ENCODE measurements around the gene ARID1B. TPM values are rescaled to one million over a fixed set of nuclear protein-coding genes. Genes with fewer than 3 reads are reported as not detected.

Gene ARID1B
- total RNA-seq, 2 experiments from 2014 or later: 36.9 to 38.9 TPM

GRCh38 chr6:157104803-157105202, 327.6 kb downstream of the ARID1B start:
- Mint-ChIP-seq H3K36me3 (ENCODE audit: low read depth) (peaks cover 3% of the 10 kb centered on the region), H3K27me3 (no peaks in the 10 kb centered on the region), H3K27ac (no peak overlapping the region), H3K9me3 (no peaks in the 10 kb centered on the region), H3K4me3 (no peak overlapping the region), H3K4me1 (ENCODE audit: low read depth) (peaks cover 46% of the 10 kb centered on the region)
- TF ChIP-seq, protein P1, sequence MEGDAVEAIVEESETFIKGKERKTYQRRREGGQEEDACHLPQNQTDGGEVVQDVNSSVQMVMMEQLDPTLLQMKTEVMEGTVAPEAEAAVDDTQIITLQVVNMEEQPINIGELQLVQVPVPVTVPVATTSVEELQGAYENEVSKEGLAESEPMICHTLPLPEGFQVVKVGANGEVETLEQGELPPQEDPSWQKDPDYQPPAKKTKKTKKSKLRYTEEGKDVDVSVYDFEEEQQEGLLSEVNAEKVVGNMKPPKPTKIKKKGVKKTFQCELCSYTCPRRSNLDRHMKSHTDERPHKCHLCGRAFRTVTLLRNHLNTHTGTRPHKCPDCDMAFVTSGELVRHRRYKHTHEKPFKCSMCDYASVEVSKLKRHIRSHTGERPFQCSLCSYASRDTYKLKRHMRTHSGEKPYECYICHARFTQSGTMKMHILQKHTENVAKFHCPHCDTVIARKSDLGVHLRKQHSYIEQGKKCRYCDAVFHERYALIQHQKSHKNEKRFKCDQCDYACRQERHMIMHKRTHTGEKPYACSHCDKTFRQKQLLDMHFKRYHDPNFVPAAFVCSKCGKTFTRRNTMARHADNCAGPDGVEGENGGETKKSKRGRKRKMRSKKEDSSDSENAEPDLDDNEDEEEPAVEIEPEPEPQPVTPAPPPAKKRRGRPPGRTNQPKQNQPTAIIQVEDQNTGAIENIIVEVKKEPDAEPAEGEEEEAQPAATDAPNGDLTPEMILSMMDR (IDR thresholded peaks at IDR 0.05): no peak
- CTCF ChIA-PET: interaction anchor here (1.2 to 1.3 kb wide), 2 partner anchors 19 to 70 kb away, joined by 3 to 4 read pairs; no protein-coding TSS in a partner anchor
- DNase-seq (no peak), ATAC-seq (no peak)
- intact Hi-C loops (cut with micrococcal nuclease): loop anchor here (5.0 kb wide), 1 partner anchor 38 kb away; no protein-coding TSS in a partner anchor
- POLR2A ChIA-PET: no interaction called here

DNA sequence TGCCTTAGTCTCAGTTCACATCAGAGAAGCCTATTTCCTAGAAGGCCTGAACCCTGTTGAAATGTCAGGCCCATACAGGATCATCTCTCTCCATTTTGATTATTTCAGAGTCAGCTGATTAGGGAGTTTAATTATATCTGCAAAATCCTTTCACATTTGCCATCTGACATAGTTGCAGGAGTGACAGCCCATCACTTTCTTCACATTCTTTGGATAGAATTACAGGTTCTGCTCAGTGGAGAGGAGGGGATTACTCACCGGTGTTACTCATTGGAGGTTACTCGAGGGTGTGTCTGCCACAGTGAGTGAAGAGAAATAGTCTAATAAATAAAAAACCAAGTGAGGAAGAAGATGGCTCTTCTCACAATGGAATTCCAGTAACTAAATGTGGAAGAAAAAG, 329.3 kb downstream of the ARID1B start:
- H3K4me3 Mint-ChIP-seq: no peak overlapping the region
- ChIA-PET CTCF (interaction anchor here (3.8 kb wide), 1 partner anchor 72 kb away, joined by 12 read pairs; no protein-coding TSS in a partner anchor), POLR2A (no interaction called here)
- H3K4me1 Mint-ChIP-seq (ENCODE audit: low read depth): peaks cover 29% of the 10 kb centered on the region
- H3K36me3 Mint-ChIP-seq (ENCODE audit: low read depth): peaks cover 11% of the 10 kb centered on the region
- no peaks in the 10 kb centered on the region for H3K27me3 Mint-ChIP-seq
- H3K27ac Mint-ChIP-seq: peak overlapping the region; percentile 50
- TF ChIP-seq, protein P1 (IDR thresholded peaks at IDR 0.05): no peak
- ATAC-seq (peak; percentile 67), DNase-seq (peak; percentile 33)
- H3K9me3 Mint-ChIP-seq: no peaks in the 10 kb centered on the region
- intact Hi-C loops (cut with micrococcal nuclease): loop anchor here (5.0 kb wide), 1 partner anchor 39 kb away; no protein-coding TSS in a partner anchor

- peak overlapping the region; percentile 67 for H3K27ac Mint-ChIP-seq
- POLR2A ChIA-PET: interaction anchor here (0.9 to 1.3 kb wide), 2 partner anchors 17 to 21 kb away, joined by 3 to 4 read pairs; no protein-coding TSS in a partner anchor
- H3K9me3 Mint-ChIP-seq: no peaks in the 10 kb centered on the region
- intact Hi-C loops (cut with micrococcal nuclease): loop anchor here (5.0 kb wide), 1 partner anchor 40 kb away; no protein-coding TSS in a partner anchor
- H3K4me1 Mint-ChIP-seq (ENCODE audit: low read depth): peaks cover 27% of the 10 kb centered on the region
- no peak for ATAC-seq
- no peaks in the 10 kb centered on the region for H3K27me3 Mint-ChIP-seq
- peaks cover 16% of the 10 kb centered on the region for H3K36me3 Mint-ChIP-seq (ENCODE audit: low read depth)
- DNase-seq: no peak
- TF ChIP-seq, protein P1 (IDR thresholded peaks at IDR 0.05): no peak
- H3K4me3 Mint-ChIP-seq: no peak overlapping the region
- CTCF ChIA-PET: interaction anchor here (1.2 to 3.8 kb wide), 3 partner anchors 45 to 77 kb away, joined by 3 to 12 read pairs (median 3); no protein-coding TSS in a partner anchor
Observed at GRCh38 chr6:157107571-157107914, 330.4 kb downstream of the ARID1B start.

GRCh38 chr6:157107915-157108651, 330.9 kb downstream of the ARID1B start:
- ChIA-PET CTCF (interaction anchor here (1.2 to 3.8 kb wide), 4 partner anchors 9 to 76 kb away, joined by 3 to 12 read pairs (median 4); no protein-coding TSS in a partner anchor), POLR2A (interaction anchor here (0.9 to 1.3 kb wide), 3 partner anchors 18 to 23 kb away, joined by 3 to 4 read pairs (median 3); no protein-coding TSS in a partner anchor)
- no peaks in the 10 kb centered on the region for H3K9me3 Mint-ChIP-seq
- peak; percentile 90 for ATAC-seq
- peaks cover 16% of the 10 kb centered on the region for H3K36me3 Mint-ChIP-seq (ENCODE audit: low read depth)
- TF ChIP-seq, protein P1 (IDR thresholded peaks at IDR 0.05): no peak
- peak overlapping the region; percentile 67 for H3K27ac Mint-ChIP-seq
- no peaks in the 10 kb centered on the region for H3K27me3 Mint-ChIP-seq
- H3K4me3 Mint-ChIP-seq: no peak overlapping the region
- peaks cover 27% of the 10 kb centered on the region for H3K4me1 Mint-ChIP-seq (ENCODE audit: low read depth)
- intact Hi-C loops (cut with micrococcal nuclease): loop anchor here (5.0 kb wide), 1 partner anchor 41 kb away; no protein-coding TSS in a partner anchor
- DNase-seq: peak; percentile 26

Measured in activated CD8-positive, alpha-beta T cell treated with anti-CD3 and anti-CD28 coated beads for 36 hours (primary cell).